ENCODE results near the gene SHROOM2. TPM values are rescaled to one million over a fixed set of nuclear protein-coding genes. Genes with fewer than 3 reads are reported as not detected.
A peak's percentile ranks its signal among the peaks of the same experiment; 100 is the strongest.

Gene SHROOM2
- total RNA-seq, 1 donor from 2014 or later = 9.6 TPM

- no peaks in the 10 kb centered on the region for H3K27me3 ChIP-seq
- H3K27ac ChIP-seq = no peak overlapping the region
- H3K9me3 ChIP-seq = no peaks in the 10 kb centered on the region
- no peak overlapping the region for H3K4me3 ChIP-seq
- DNase-seq = no peak
- no peak for ATAC-seq
- no peak for TF ChIP-seq CTCF (IDR thresholded peaks at IDR 0.05)
- H3K36me3 ChIP-seq = no peaks in the 10 kb centered on the region
- intact Hi-C loops (cut with DNase I) = no loop called here
- no peaks in the 10 kb centered on the region for H3K4me1 ChIP-seq
Observed at GRCh38 chrX:9860826-9861225, 74.6 kb downstream of the SHROOM2 start.

GRCh38 chrX:9861711-9862110 is 75.5 kb downstream of the SHROOM2 start:
- Histone ChIP-seq H3K27ac (no peak overlapping the region), H3K36me3 (no peaks in the 10 kb centered on the region), H3K4me3 (no peak overlapping the region), H3K27me3 (no peaks in the 10 kb centered on the region), H3K9me3 (no peaks in the 10 kb centered on the region), H3K4me1 (no peaks in the 10 kb centered on the region)
- DNase-seq = no peak
- TF ChIP-seq CTCF (IDR thresholded peaks at IDR 0.05) = no peak
- no peak for ATAC-seq
- intact Hi-C loops (cut with DNase I) = no loop called here

DNA sequence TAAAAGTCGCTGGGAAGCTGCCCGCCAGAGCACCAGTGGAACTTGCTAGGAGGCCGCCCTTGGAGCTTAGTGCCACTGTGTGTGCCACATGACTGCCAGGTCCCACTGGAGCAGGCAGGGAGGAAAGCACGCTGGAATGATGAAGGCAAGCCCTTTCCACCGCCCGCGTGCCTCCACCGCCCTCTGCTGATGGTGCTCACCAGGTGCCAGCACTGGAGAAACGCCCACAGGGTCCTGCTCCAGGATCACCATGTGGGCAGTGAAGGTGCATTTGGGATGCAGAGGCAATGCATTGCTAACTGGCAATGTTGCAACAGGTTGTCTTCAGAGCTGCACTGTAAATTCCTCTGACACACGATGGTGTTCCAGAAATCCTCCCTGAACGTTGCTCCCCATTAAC is 76.3 kb downstream of the SHROOM2 start:
- intact Hi-C loops (cut with DNase I) = no loop called here

DNA sequence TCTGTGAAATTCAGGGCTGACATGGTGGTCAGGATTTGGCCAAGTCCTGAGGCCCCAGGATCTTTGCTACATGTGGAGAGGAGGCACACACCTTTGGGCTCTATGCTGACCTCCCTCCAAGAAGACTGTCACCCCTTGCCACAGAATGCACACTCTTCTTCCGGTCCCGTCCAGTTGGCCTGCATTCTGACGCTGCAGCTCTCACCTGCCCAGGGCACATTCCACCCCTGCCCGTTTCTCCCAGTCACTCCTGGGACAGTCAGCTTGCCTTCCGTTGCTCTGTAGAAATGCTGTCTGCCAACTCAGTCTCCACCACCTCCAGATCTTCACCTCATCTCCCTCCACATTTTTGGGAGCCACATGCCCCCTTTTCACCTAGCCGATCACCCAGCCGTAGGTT is 76.7 kb downstream of the SHROOM2 start:
- no peak for TF ChIP-seq CTCF (IDR thresholded peaks at IDR 0.05)
- Histone ChIP-seq H3K4me3 (no peak overlapping the region), H3K27me3 (no peaks in the 10 kb centered on the region), H3K36me3 (no peaks in the 10 kb centered on the region), H3K4me1 (no peaks in the 10 kb centered on the region), H3K27ac (no peak overlapping the region), H3K9me3 (no peaks in the 10 kb centered on the region)
- DNase-seq (no peak), ATAC-seq (no peak)
- intact Hi-C loops (cut with DNase I) = no loop called here

More for the DNA sequence above, 76.3 kb downstream of the SHROOM2 start:
- Histone ChIP-seq H3K9me3 (no peaks in the 10 kb centered on the region), H3K36me3 (no peaks in the 10 kb centered on the region), H3K4me1 (no peaks in the 10 kb centered on the region), H3K4me3 (no peak overlapping the region), H3K27me3 (no peaks in the 10 kb centered on the region), H3K27ac (no peak overlapping the region)
- DNase-seq (no peak), ATAC-seq (no peak)
- no peak for TF ChIP-seq CTCF (IDR thresholded peaks at IDR 0.05)

GRCh38 chrX:9864011-9864410 is 77.8 kb downstream of the SHROOM2 start:
- DNase-seq (no peak), ATAC-seq (no peak)
- Histone ChIP-seq H3K27ac (no peak overlapping the region), H3K36me3 (no peaks in the 10 kb centered on the region), H3K27me3 (no peaks in the 10 kb centered on the region), H3K4me3 (no peak overlapping the region), H3K9me3 (no peaks in the 10 kb centered on the region), H3K4me1 (no peaks in the 10 kb centered on the region)
- no peak for TF ChIP-seq CTCF (IDR thresholded peaks at IDR 0.05)
- intact Hi-C loops (cut with DNase I) = no loop called here

GRCh38 chrX:9865804-9866472 is 79.7 kb downstream of the SHROOM2 start:
- intact Hi-C loops (cut with DNase I) = no loop called here
- no peak overlapping the region for H3K4me3 ChIP-seq
- no peak for ATAC-seq
- H3K4me1 ChIP-seq = no peaks in the 10 kb centered on the region
- no peaks in the 10 kb centered on the region for H3K36me3 ChIP-seq
- no peaks in the 10 kb centered on the region for H3K9me3 ChIP-seq
- H3K27me3 ChIP-seq = no peaks in the 10 kb centered on the region
- H3K27ac ChIP-seq = peak overlapping the region; percentile 47
- no peak for TF ChIP-seq CTCF (IDR thresholded peaks at IDR 0.05)
- no peak for DNase-seq

All from upper lobe of right lung (tissue), 1 donor.